HG02852 (cell line): Measurements from ENCODE around the gene CCDC192.
A peak's percentile ranks its signal among the peaks of the same experiment; 100 is the strongest.

ENCODE experiments used
- ATAC-seq: cut with Tn5 transposase; IDR thresholded peaks from one replicate; pipeline ENCODE4 v1.9.1; 2021; ENCODE audit warnings: mild to moderate bottlenecking, moderate library complexity; ENCODE audit not compliant: unreplicated experiment

The CCDC192 gene

DNA sequence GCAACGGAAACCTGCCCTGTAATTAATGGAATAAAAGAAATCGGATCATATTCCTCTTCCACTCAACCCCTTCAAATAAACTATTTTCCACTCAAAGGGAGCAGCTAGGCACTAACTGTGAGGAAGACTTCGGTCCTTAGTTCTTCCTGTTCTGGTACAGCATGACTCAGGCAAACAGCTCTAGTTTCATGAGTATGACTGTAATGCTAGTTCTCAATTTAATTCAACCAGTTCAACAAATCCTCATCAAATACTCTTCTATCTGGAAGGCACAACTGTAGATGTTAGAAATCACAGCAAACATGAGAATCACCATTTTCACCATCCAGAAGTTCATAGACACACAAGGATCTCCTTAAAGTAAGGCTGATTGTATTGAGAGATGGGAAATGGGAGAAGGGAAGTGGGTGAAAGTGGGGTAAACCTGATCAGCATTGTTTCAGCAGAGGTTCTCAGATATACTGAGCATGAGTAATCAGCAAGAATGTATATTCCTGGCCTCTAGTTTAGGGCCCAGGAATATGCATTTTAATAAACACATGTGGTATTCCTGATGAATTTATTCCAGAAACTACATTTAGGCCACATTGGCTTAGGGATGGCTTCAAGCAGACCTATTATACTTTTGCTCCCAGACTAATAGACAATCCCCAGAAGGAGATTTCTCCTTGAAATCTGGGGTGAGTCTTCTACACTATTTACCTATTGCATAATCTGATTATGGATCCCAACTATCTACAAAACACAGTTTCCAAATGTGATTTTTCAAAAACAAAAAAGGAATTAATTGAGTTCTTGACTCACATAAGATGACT lies 239.3 kb downstream of the CCDC192 start:
- ATAC-seq = no peak

DNA sequence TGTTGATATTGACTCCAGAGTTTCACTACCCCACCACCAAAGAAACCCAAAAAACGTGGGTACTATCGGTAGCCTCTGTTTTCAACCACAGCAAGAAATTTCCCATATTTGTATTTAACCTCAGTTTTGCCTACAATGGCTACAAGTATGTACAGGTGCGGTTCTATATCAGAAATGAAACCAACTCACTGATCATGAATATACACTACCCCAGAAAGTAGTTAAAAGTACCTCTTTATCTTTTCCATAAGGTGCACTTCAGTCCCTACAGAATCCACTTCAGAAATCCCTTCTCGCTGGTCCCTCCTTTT lies 239.8 kb downstream of the CCDC192 start:
- peak; percentile 93 for ATAC-seq

DNA sequence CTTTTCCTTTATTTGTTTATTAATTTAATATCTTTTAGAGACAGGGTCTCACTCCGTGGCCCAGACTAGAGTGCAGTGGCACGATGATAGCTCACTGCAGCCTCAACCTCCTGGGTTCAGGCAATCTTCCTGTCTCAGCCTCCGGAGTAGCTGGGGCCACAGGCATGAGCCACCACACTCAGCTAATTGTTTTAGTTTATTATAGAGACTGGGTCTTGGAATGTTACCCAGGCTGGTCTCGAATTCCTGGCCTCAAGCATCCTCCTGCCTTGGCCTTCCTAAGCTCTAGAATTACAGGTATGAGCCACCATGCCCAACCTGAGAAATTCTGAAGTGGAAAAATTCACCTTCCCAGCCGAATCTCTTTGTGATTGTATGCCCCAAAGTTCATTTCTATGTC lies 240.9 kb downstream of the CCDC192 start:
- ATAC-seq = no peak

DNA sequence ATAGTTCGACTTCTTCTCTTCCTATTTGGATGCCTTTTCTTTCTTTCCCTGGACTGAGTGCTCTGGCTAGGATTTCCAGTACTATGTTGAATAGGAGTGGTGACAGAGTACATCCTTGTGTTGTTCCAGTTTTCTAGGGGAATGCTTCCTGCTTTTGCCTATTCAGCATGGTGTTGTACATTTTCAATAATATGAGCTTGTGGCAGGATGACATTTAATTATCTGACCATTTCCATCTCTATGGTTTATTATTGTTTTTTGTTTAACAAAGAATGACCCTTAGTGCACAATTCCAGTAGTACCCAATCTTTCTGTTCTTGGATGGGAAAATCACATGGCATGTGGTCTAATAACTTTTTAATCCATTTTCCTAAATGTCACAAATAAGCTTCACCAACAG lies 244.8 kb downstream of the CCDC192 start:
- ATAC-seq = no peak

DNA sequence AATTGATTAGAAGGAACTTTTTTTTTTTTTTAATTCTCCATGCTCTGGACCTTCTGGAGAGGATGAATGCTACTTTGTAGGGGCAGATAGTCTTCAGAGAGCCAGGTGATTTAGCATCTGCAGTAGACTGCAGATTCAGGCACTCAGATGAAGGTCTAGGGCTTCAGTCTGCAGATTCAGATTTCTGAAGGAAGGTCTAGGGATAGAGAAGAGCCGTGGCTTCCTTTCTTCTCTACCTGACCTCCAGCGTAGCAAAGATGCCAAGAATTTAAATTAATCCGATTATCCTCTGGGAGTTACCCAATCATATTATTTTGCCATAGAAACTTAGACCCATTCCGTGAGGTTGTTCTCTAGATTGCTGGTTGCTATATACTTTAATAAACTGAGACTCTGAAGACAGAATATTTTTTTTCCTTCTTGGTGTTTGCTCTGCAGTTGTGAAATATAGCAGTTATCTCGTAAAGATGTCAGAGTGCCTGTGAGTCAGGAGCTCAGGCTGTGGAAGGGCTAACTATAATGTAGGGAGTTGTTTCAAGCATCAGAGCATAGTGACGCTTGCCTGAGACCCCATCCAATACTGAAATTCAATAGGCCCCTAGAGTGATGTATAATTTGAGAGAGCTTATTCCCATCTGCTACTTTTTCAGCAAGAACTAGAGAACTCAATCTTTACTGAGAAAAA lies 247.7 kb downstream of the CCDC192 start:
- ATAC-seq = no peak

DNA sequence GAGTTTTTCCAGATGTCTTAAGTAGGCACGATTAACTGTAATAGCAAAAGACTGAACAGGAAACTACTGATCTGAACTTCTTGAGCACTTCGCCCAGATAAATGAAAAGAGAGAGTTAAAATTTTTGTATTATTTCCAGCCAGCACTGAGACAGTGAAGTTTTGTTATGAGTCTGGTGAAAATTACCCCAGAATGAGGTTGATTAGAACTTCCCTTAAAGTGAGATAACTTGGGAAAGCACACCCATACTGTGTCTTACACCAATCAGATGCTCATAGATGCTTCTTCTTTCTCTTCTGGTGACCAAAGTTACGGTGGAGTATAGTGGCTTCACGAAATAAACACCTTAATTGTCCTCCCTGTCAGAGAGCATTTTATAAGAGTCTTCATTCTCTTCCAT lies 248.6 kb downstream of the CCDC192 start:
- ATAC-seq = peak; percentile 83

DNA sequence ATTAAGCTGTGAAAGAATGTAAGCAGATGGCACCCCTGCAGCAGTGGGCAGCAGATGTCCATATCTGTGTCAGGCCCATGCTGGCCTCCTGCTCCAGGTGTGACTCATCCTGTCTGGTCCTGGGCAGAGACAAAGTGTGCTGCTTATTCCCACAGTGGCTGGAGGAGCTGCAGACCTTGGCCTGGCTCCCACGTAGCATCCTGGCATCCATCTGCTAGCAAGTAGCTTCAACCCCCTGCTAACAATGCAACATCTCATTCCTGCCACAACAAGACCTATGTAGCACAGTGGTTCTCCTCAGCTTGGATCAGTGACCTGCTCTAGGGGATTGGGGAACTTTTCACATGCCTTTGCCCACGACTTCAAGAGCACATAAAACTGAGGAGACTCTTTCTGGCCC lies 254.0 kb downstream of the CCDC192 start:
- ATAC-seq = no peak

DNA sequence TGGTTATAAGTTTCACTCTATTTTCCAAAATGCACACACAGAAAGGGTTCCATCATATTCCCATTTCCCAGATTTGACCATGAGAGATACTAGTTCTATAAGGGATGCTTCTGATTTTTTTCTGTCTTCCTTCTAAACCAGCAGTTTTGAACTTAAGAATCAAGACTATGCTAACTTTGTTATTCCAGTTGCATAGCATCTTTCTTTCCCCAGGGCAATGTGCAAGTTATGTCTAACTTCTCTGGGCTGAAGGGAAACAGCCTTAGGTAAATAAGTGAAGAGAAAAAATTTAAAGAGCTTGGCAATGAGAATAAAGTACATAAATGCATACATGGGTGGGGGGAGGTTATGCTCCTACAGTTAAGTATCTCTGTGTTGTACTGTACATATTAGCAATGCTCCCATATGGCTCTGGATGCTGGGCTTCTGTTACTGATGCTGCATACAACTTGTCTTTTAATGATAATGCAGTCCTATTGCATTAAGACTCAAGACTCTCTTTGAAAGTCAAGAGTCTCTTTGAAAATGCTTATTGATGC lies 254.6 kb downstream of the CCDC192 start:
- ATAC-seq = no peak

DNA sequence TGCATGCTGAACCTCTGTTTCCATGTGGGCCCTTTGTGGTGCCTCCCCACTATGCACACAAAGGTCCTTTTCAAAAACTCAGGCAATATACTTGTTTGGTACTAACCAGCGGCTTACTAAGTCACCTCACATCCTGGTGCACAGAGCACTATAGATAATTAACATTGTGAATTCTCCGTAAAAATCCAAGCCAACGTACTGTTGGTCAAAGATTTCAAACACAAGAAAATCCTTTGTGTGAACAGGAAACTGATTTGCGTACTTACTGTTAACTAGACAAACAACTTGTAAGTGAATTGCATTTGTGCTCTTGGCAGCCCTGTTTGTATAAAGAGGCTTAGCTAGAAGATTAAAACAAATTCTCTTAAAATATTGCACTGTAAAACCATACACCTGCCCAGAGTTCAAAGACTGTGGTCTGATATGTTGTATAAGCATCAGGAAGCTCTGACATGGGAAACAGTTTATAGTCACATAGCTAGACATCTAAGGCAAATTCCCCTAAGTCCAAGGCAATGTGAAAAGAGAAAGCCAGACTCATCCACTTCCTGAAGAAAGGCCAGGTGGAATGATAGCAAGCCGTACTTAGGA lies 255.3 kb downstream of the CCDC192 start:
- ATAC-seq = no peak

DNA sequence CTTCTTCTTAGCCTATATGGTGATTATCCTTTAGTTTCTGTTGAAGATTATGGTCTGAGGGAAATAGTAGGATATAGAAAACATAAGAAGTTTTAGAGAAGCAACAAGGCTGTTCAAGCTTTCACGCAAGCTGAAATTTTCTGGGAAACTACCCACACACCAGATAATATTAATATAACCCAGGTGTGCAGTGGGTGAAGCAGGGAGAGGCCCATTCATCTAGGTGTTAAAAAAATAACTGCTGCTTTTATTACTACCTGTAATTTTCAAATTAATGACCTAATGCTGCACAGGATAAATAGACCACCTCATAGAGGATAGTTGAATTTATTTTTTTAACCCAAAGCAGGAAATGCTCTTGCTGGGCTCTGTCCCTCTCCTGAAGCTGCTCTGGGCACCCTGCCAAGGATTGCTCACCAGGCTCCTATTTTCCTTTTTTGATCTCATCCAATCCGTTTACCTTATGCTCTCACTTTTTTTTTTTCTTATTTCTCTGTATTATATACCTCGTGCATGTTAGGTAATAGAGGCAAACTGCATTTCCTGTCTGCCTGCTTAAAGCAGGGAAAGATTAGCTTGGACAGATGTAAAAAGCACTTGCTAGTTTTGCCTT lies 256.1 kb downstream of the CCDC192 start:
- ATAC-seq = no peak

DNA sequence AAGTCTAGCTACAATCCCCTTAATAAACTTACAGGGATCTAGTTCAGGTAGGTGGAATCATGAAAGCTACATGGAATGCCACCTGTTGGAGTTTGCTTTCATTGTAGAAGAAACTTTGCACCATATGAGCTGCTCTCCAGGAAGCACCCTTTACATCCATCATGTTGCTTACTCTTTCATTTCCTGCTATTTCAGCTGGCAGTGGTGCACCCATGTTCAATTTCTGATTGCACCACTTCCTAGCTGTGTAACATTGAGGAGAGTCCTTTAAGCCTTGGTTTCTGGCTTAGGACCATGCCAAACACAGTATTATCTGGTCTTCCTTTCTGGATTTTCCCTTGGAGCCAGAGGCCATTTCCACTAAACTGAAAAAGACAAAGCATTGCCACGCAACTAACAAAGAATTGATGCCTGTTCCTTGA lies 257.1 kb downstream of the CCDC192 start:
- ATAC-seq = no peak

DNA sequence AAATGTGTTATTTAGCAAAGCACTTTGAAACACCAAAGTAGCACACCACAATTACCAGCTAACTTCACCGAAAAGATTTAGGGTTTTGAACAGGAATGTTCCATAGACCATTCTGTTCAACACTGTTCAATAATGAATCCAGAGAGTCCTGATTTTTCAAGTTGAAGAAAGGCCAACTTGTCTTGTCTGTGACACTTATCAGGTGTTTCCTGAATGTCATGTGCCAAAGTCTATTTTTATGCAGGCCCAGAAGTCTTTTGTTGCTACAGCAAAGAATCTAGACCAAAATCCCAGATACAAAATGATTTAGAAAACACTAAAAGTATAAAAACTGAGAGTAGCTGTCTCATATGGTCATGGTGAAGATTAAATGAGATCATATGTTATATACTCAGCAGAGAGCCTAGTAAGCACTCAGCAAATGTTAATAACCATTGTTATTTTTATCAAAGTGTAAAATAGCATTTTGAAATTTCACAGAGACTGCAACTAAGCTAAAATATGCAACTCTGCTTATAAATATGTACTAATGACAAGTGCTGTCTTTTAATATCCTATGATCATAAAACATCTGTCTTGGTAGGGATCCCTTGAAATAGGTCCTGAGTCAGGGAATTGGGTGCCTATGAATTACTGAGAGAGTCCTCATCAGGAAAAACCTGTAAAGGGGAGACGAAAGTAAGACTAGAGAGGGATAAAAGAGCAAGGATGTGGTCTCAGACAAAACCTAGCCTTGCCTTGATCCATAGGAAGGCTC lies 258.0 kb downstream of the CCDC192 start:
- ATAC-seq = no peak

DNA sequence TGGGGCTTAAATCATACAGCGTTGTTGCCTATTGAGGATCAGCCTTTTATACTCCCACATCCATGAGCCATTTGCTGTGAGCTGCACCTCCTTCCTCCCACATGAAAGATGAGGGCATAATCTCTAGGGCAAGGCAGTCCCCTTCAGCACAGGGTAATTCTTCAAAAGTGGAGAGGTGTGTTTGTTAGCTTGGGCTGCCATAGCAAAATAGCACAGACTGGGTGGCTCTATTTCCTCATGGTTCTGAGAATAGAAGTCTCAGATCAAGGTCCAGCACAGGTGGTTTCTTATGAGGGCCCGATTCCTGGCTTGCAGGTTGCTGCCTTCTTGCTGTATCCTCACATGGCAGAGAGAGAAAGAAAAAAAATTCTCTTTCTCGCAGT lies 258.6 kb downstream of the CCDC192 start:
- ATAC-seq = no peak

DNA sequence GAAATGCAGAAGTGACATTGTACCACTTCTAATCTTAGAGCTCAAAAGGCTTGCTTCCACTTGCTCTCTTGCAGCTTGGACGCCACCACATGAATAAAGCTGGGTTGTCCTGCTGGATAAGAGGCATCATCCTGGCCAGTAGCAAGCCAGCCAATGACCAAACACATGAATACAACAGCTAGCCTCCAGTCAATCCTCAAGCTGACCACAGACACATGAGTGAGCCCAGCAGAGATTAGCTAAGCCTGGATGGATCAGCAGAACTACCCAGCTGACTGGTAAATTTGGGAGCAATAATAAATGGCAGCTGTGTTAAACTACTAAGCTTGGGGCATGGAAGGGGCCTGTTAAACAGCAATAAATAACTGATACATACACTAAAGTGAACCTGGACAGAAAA lies 259.3 kb downstream of the CCDC192 start:
- no peak for ATAC-seq

DNA sequence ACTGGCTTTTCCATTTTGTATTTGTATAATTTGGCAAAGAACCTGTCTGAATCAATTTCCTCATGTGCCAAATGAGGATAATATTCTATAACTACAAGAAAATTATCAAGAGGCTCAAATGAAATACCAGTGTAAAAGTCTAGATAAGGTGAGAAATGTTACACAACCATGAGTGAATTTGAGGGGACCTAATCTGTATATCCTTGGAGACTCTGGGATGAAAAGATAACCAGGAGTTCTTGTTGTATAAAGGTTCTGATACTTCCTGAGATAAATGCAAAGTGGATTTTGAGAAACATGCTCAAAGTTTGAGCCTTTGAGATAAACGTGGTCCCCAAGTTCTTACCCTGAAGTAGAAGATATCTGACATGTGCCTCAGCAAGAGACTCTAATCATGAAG lies 260.0 kb downstream of the CCDC192 start:
- no peak for ATAC-seq

DNA sequence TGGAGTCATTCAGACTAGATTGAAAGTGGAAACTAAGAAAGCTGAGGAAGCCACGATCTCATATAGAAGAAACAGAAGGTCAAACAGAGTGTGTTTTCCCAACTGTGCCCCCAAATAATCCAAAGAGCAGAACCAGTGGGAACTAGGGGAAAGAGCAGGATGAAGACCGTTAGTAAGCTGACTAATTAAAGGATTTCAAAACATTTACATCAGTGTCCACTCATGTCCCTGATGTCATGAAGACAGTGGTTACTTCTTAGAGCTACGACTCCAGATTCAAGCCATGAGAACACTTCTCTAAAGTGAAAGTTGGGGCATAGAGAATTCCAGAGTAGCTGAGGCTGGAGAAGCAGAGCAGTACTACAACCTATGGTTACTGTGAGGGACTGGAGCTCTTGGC lies 260.7 kb downstream of the CCDC192 start:
- no peak for ATAC-seq

DNA sequence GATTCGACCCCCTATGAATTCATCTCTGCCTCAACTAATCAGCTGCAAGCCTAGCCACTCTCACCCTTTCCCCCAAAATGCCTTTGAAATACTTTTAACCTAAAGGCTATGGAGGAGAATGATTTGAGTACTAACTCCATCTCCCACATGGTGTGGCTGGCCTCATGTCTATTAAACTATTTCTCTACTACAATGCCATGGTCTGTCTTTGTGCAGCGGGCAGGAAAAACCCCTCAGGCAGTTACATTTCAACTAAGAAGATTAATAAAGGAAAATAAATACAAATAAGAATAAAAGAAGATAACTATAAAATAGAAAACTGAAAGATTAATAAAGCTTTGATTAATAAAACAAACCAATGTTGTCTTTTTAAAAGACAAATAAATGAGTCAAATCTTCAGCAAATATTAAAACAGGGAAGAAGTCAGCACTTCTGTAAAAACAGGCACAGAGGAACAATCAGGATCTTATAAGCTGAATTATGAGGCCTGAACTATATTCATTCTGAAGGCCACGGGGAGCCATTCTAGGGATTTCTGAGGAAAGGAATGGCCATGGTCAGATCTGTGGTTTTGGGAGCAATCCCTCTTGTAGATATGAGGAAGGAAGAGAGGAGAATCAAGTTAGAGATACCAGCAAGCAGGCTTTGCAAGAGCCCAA lies 264.3 kb downstream of the CCDC192 start:
- no peak for ATAC-seq

DNA sequence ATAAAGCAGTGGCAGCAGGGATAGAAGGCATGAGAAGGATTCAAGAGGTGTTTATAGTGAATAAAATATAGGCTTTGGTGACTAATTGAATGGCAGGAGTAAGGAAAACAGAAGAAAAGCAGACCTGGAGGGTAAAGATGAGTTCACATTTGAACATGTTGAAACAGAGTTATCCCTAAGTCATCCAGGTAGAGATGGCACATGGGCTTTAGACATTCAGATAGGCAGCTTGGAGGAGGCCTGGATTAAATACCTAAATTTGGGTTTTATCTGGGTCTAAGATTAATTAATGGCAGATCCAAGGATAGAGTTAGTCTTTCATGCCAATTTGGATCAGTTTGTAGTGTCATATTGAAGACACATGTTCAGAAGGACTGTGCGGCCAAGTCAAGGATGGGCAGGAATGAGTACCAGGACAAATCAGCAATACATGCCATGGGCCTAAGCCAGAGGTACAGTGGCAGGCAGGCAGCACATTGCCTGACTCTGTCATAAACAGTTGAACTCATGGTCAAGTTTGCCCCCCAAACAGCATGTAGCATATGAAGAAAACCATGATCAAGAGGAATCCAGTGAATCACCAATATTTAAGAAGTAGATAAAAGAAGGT lies 264.9 kb downstream of the CCDC192 start:
- ATAC-seq = no peak

DNA sequence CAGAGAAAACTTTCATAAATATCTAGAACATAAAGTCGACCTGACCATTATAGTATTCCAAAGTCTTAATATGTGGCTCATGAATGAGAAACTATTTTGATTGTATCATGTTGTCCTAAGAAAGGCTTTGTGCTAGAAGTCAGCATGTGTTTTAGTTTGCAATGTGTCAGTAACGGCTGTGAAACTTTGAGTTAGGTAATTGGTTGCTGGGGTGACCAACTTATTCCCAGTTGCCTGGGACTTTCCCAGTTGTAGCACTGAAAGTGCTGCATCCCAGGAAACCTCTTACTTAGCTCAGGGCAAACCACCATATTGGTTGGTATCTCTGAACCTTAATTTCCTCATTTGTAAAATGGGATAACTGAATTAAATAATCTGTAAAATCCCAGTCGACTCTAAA lies 265.8 kb downstream of the CCDC192 start:
- ATAC-seq = no peak

DNA sequence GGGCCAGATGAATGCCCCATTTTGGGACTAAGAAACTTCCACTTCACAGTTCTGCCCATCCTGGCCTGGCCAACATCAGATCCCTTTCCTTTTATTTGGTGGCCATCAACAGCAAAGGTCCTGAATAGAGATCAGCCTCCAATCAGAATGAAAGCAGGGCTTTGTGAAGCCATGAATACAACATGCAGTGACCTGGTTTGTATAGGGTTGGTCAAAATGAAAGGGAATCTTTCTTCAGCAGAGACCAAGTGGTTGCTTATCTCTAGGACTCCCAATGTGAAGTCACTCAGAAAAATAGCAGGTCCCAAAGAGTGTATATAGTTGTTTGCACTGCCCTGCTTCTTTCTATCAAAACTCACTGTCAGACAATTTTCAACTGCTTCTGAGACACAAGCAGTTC lies 266.5 kb downstream of the CCDC192 start:
- peak; percentile 56 for ATAC-seq
